ENCODE data around the gene ATL3. TPM values are rescaled to one million over a fixed set of nuclear protein-coding genes. Genes with fewer than 3 reads are reported as not detected.

ATL3 gene
- total and polyA plus RNA-seq, 2 of the 13 experiments (the other 11 are each of a cell fraction or from before 2014, with no cell fraction given), result not detected

DNA sequence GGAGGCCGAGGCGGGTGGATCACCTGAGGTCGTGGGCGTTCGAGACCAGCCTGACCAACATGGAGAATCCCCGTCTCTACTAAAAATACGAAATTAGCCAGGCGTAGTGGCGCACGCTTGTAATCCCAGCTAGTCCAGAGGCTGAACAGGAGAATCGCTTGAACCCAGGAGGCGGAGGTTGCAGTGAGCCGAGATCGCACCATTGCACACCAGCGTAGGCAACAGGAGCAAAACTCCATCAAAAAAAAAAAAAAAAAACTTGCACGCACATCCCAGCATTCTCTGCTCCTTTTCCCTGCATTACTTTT lies 934 bp upstream of the ATL3 start (continued):
- no peak for TF ChIP-seq ZNF609 (CRISPR knock-in tag; IDR thresholded peaks at IDR 0.05; ENCODE audit: borderline replicate concordance)

DNA sequence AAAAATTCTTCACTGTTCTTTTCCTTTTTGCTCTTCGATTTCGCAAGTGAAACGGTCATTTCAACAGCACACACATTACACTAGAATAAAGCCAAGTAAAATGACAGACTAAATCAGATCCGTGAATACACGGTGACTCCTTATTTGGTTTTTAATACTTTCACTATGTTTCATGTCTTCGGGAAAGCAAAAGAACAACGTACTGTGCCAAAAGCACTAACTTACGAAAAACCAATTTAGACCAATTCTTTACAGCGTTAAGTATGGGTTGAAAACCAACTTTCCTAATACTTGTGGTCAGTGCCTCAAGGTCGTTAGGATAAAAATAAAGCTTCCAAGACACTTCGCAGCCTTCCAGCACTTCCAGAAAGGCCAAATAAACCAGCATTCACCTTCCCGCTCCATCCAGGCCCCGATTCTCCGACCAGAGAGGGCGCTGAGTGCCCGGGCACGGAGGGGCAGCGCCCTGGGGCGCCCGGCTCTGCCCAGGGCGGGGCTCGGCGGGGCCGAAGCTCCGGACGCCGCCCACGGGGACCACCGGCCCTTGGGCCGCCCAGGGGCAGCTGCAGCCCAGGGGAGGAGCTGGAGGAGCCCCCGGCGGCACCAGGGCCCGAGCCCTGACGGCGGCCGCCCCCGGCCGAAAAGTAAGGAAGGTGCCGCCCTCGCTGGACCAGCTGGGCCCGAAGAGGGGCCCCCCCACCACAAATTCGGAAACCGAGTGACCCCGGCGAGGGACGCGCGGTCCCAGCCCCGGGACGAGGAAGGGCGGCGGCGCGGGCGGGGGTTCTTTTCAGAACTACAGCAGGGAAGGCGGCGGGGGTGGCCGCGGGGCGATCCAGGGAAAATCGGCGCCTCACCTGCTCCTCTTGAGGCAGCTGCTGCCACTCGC lies 499 bp downstream of the ATL3 start:
- WGBS (ENCODE audit: low lambda C conversion rate), result 77% methylated on average over 50 of the region's 63 CpGs
- CTCF ChIA-PET (ENCODE audit: low intra/inter-chr PET ratio, low total read pairs), result no interaction called here
- TF ChIP-seq SPEN (CRISPR knock-in tag; IDR thresholded peaks at IDR 0.05; ENCODE audit: low read depth), result no peak
- 0 out of 2 replicates have a peak, but pooled peaks have one; percentile 16 for TF ChIP-seq CEBPB (IDR thresholded peaks at IDR 0.05; ENCODE audit: borderline replicate concordance, low read depth, low read length)
- Histone ChIP-seq H3K27me3 (ENCODE audit: control insufficient read depth in 1 of 2, insufficient read depth in 2 of 2, low read length in 2 of 2) (no peaks in the 10 kb centered on the region), H3K4me1 (ENCODE audit: insufficient read depth, low read length) (peaks cover 20% of the 10 kb centered on the region), H3K9ac (ENCODE audit: insufficient read depth, low read depth, low read length) (no peak overlapping the region), H3K27ac (ENCODE audit: extremely low read length, insufficient read depth, low read length) (no peak overlapping the region), H3K4me3 (replicated peaks in 1 of 3; ENCODE audit: insufficient read depth in 1 of 3, low read depth in 2 of 3, low read length in 3 of 3) (no peak overlapping the region), H2AFZ (ENCODE audit: low read length) (no peak overlapping the region), H3K36me3 (replicated peaks in 1 of 2; ENCODE audit: control insufficient read depth in 1 of 2, insufficient read depth in 2 of 2, low read length in 2 of 2) (no peaks in the 10 kb centered on the region), H3K9me3 (ENCODE audit: low read length) (no peaks in the 10 kb centered on the region), H3K79me2 (ENCODE audit: insufficient read depth, low read length) (no peaks in the 10 kb centered on the region), H4K20me1 (ENCODE audit: insufficient read depth, low read length) (no peaks in the 10 kb centered on the region), H3K4me2 (ENCODE audit: low read depth, low read length) (no peak overlapping the region)
- no TSS peak for BruUV-seq (replicated peaks)
- DNase-seq (ENCODE audit: low spot score) (no peak), ATAC-seq (no peak), FAIRE-seq (no peak)
- in situ Hi-C loops (cut with HindIII; ENCODE audit: extremely low pct_ligation_motif_present, low pct_unique_long_range_greater_than_20kb), result no loop called here
- POLR2A ChIA-PET, result interaction anchor here (0.6 kb wide), 1 partner anchor 26 kb away, joined by 3 read pairs; no protein-coding TSS in a partner anchor
- intact Hi-C loops (cut with micrococcal nuclease; ENCODE audit: unreplicated experiment), result no loop called here

Measured in HepG2 (cell line).